NCI-H1930 (cell line): ENCODE results near the gene IREB2.

Source experiments
- DNase-seq, 2 experiments: peaks; one replicate each; lab custom pipeline; 2025; lab: John Stamatoyannopoulos, UW

IREB2 gene

GRCh38 chr15:78406016-78406585, 31.9 kb upstream of the IREB2 start:
- no peak for DNase-seq

- DNase-seq = no peak
These were observed 30.2 kb upstream of the IREB2 start for GRCh38 chr15:78407608-78408354.

- no peak for DNase-seq
These were observed 29.7 kb upstream of the IREB2 start for GRCh38 chr15:78408355-78408640.

- DNase-seq = no peak
These were observed 29.1 kb upstream of the IREB2 start for GRCh38 chr15:78408961-78409360.

- no peak for DNase-seq
These were observed 27.0 kb upstream of the IREB2 start for GRCh38 chr15:78411061-78411460.

- no peak for DNase-seq
These were observed 23.3 kb upstream of the IREB2 start for GRCh38 chr15:78414621-78415250.

- DNase-seq = no peak
These were observed 22.7 kb upstream of the IREB2 start for GRCh38 chr15:78415284-78415683.

GRCh38 chr15:78417754-78418630, 20.0 kb upstream of the IREB2 start:
- DNase-seq = no peak

- DNase-seq = no peak
These were observed 19.3 kb upstream of the IREB2 start for GRCh38 chr15:78418686-78419085.

GRCh38 chr15:78419367-78419766, 18.6 kb upstream of the IREB2 start:
- DNase-seq = no peak

GRCh38 chr15:78420220-78420619, 17.8 kb upstream of the IREB2 start:
- no peak for DNase-seq

GRCh38 chr15:78420766-78421165, 17.2 kb upstream of the IREB2 start:
- DNase-seq = no peak

GRCh38 chr15:78421238-78421965, 16.6 kb upstream of the IREB2 start:
- DNase-seq = no peak

GRCh38 chr15:78422571-78423340, 15.3 kb upstream of the IREB2 start:
- no peak for DNase-seq

GRCh38 chr15:78424673-78425072, 13.3 kb upstream of the IREB2 start:
- no peak for DNase-seq

- no peak for DNase-seq
These were observed 12.4 kb upstream of the IREB2 start for GRCh38 chr15:78425643-78426042.

GRCh38 chr15:78426300-78426699, 11.7 kb upstream of the IREB2 start:
- DNase-seq = no peak

GRCh38 chr15:78427953-78428352, 10.1 kb upstream of the IREB2 start:
- DNase-seq = no peak

- DNase-seq = no peak
These were observed 8.5 kb upstream of the IREB2 start for GRCh38 chr15:78429477-78429876.

GRCh38 chr15:78431955-78432354, 6.1 kb upstream of the IREB2 start:
- no peak for DNase-seq

- no peak for DNase-seq
These were observed 5.4 kb upstream of the IREB2 start for GRCh38 chr15:78432664-78433063.
